Astrocyte of the spinal cord (primary cell): ENCODE results near the gene BMP7.

Experiments used
- DNase-seq: peaks from one replicate; pipeline ENCODE4 v3.0.0; 2011; ENCODE audit warnings: low read depth, low spot score
- H3K4me3 ChIP-seq: 2 replicates; pipeline ENCODE4 v1.5.1; 2011; ENCODE audit warnings: low read depth, mild to moderate bottlenecking, low read length, moderate library complexity
- CTCF ChIP-seq: IDR thresholded peaks from 2 replicates; pipeline ENCODE4 v1.5.1; 2012; ENCODE audit warnings: low read depth, mild to moderate bottlenecking, low read length, inconsistent platforms
- in situ Hi-C: cut with HindIII; loops from 2 replicates; pipeline ENCODE4 v1.10.0; 2017; ENCODE audit warnings: low sequenced_read_pairs

The BMP7 gene

GRCh38 chr20:57234556-57235251 lies 31.7 kb downstream of the BMP7 start:
- no peak for DNase-seq
- TF ChIP-seq CTCF: no peak
- in situ Hi-C loops: no loop called here
- no peak overlapping the region for H3K4me3 ChIP-seq

GRCh38 chr20:57231951-57232428 lies 34.5 kb downstream of the BMP7 start:
- in situ Hi-C loops: no loop called here
- no peak overlapping the region for H3K4me3 ChIP-seq
- no peak for DNase-seq
- TF ChIP-seq CTCF: no peak

- no peak for TF ChIP-seq CTCF
- in situ Hi-C loops: no loop called here
- DNase-seq: no peak
- no peak overlapping the region for H3K4me3 ChIP-seq
Measured at GRCh38 chr20:57231161-57231560, 35.3 kb downstream of the BMP7 start.

GRCh38 chr20:57230247-57230646 lies 36.2 kb downstream of the BMP7 start:
- no peak for TF ChIP-seq CTCF
- DNase-seq: no peak
- H3K4me3 ChIP-seq: no peak overlapping the region
- in situ Hi-C loops: no loop called here

GRCh38 chr20:57229490-57229889 lies 37.0 kb downstream of the BMP7 start:
- TF ChIP-seq CTCF: no peak
- DNase-seq: no peak
- no peak overlapping the region for H3K4me3 ChIP-seq
- in situ Hi-C loops: no loop called here

- in situ Hi-C loops: no loop called here
- no peak for DNase-seq
- no peak for TF ChIP-seq CTCF
- H3K4me3 ChIP-seq: no peak overlapping the region
Measured at GRCh38 chr20:57225830-57226229, 40.6 kb downstream of the BMP7 start.
